GM21529 (cell line): ENCODE measurements around the gene HNRNPH2.

ENCODE experiments used
- ATAC-seq: cut with Tn5 transposase; IDR thresholded peaks from one replicate; pipeline ENCODE4 v1.9.1; 2021; ENCODE audit not compliant: unreplicated experiment

HNRNPH2 gene

DNA sequence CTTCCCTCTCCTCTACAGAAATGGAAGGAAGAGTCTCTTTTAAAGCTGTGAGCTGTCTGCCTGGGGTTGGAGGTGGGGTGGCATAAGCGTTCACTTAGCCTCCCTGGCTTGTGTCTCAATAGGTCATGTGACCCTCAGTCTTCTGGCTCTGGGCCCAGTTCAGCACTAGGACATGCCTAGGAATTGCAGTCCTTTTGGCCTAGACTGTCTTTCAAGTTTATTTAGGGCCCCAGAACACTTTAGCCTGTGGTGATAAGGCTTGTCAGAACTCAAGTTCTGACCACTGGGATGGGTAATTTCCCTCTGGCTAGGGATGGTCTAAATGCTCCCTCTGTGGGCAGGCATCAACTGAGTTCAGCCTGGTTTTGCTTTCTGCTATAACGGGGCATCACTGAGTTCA is 42.9 kb downstream of the HNRNPH2 start:
- ATAC-seq = no peak

DNA sequence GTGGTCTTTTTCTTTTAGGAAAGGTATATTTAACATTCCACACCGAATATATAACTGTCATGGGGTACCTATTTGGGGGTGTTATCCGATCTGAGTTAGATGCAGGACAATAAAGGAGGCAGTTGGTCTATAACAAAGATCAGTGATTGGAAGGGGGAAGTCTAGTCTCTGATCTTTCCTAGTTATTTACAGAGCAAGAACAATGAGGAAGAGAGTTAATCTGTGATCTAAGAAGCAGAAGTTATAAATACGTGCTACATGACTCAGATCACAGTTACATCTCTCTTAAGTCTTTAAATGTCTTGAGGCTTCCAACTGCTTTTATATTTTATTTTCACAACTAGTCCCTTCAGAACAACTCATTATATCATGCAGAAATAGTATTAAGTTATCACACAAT is 44.0 kb downstream of the HNRNPH2 start:
- no peak for ATAC-seq

DNA sequence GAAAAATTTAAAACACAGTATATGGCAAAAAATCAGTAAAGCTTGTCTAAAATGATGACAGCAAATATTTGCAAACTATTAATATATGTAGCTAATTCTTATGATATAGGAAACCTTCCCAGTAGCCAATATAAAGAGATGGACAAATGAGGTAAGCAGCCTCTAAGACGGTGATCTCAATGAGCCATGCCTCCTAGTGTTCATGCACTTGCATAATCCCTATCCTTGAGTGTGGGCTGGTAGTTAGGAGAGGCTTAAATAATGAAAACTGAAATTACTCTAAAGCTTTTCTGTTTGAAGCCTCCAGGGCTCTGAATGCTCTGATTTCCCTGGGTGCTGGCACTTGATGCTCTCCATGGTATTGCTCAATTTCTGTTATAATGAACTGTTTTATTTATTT is 52.6 kb downstream of the HNRNPH2 start:
- no peak for ATAC-seq

DNA sequence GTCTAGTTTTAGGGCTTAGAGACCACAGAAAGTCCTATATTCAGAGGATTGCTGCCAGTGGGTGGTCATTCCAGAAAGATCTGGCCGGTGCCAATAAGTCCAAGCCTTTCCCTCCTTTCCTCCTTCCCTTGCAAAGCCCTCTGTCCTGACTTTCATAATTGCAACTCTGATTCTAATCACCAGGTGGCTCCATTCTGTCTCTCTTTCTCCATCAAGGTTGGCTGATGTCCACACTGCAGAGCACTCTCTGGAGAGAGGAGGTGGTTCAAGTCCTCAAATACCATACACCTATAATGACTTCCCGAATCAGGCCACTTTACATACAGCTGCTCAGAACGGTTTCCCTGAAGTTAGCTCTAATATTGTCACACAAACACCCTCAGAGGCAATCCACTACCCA is 54.9 kb downstream of the HNRNPH2 start:
- ATAC-seq = peak; percentile 65
